ENCODE data around the gene HMCN1.

HMCN1 gene

DNA sequence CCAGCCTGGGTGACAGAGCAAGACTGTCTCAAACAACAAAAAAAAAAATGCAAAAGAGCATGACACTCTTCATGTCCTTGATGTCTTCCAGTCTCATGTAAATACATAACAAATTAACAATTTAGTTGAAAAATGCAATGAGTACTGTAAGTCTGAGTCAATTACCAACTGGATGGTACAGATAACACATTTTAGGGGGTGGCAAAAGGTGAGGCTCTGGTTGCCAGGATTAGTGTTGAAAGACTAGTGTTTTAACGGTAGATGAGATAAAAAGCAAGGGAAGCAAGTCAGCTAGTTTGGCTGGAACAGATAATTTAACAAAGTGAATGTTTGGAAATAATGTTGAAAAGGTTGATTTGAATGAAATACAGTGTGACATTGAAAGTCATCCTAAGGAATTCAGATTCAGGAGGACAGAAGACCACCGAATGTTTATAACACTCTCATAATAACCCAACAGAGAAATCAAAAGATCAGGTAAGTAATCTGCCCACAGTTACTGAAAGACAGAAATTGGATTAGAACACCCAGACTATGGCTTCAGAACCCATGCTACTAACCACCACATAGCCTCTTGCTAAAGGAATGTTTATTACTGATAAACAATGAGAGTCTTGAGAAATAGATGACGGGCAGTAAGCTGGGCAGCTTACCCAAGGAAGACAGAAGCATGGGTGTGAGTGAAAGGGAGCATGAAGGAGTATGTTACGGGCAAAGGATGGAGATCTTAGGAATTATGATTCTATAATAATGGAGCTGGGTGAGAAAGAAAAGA, 312.4 kb downstream of the HMCN1 start:
- no peak for DNase-seq

- DNase-seq, result no peak
These were observed 316.2 kb downstream of the HMCN1 start for GRCh38 chr1:186050360-186050759.

- no peak for DNase-seq
These were observed 319.8 kb downstream of the HMCN1 start for GRCh38 chr1:186054003-186054402.

- DNase-seq, result no peak
These were observed 320.7 kb downstream of the HMCN1 start for GRCh38 chr1:186054932-186055331.

DNA sequence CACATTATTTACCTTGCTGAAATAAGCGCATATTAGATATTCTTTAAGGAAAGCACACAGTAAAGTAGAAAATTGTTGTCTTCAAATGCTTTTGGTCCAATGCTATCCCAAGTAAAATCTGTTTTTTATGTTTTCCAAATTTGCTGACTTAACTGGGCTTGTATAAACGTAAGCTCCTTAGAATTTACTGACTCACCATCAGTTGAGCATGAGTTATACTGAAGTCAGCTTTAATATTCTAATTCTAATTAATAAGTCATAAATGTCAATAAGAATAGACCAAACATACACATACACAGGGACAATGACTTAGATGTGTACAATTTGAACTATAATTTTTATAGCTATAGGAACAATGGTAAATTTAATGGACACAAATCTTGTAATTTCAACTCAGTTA, 321.7 kb downstream of the HMCN1 start:
- DNase-seq, result no peak

GRCh38 chr1:186057086-186057485, 322.9 kb downstream of the HMCN1 start:
- no peak for DNase-seq

DNA sequence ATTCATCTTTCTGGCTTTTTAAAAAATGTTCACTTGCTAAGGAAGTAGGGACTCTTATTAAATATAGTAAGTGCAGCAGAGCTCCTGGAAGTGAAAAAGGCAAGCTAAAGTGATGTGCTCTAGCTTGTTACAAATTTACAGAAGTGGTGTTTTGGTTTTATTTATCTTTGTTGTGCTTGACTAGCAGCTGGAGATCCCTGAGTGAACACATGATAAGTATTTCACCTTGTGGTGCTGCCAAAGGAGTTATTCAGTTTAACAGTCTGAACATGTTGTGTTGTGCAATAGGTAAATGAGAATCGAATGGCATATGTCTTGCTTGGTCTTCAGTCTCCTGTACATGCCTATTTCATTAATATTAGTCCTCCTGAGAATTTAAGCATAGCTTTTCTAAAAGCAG, 325.1 kb downstream of the HMCN1 start:
- no peak for DNase-seq

DNA sequence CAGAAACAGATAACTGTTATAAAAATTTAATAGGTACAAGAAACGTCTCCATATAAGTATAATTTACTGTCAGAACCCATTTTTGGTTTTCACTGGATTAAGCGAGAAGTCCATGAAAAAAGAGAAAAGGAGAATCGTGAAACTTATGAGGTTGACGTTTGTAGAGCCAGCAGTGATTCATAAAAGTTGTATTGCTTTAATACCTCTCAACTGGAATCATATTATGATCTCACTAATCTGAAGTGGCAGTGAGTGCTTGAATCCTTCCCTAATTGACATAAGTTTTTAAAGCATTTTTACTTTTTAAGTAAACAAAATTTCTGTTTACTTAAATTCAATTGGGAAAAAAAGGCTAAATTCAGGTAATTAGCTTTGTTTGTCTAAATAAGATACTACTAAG, 325.6 kb downstream of the HMCN1 start:
- no peak for DNase-seq

GRCh38 chr1:186060226-186060625, 326.0 kb downstream of the HMCN1 start:
- no peak for DNase-seq

DNA sequence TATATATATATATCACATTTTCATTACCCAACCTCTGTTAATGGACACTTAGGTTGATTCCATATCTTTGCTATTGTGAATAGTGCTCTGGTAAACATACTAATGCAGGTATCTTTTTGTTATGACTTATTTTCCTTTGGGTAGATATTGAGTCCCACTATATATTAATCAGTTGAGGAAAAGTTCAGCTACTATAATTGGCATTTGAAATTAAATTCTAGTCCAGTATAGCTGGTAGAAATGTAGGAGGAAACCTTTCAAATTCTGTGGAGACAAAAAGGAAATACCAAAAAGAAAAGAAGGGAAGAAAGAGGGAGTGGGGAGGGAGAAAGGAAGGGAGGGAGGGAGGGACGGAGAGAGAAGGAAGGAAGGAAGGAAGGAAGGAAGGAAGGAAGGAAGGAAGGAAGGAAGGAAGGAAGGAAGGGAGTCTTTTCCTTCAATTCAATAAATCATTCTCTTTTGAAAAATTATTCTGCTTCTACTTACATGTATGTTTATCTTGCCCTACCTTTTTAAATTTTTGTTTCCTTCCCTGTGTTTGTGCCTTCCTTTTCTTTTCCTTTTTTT, 329.0 kb downstream of the HMCN1 start:
- no peak for DNase-seq

GRCh38 chr1:186066411-186066810, 332.2 kb downstream of the HMCN1 start:
- no peak for DNase-seq

- DNase-seq, result no peak
These were observed 339.5 kb downstream of the HMCN1 start for GRCh38 chr1:186073697-186074096.

DNA sequence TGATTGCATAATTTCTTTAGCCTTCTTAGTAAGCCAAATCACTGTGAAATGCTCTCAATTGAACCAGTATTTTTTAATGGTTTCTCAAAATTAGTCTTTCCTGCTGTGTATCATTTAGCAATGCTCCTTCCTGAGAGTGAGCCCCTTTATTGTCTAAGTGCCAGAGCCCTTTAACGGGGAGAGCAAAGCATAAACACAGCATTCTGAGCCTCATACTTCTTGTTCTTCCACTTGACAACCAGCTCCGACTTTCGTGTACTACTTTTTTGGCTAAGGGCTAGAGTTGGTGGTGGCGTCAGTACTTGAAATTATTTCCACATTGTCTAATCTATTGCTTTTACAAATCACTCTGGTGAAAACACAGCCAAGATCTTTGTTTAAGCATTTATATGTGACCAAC, 341.8 kb downstream of the HMCN1 start:
- no peak for DNase-seq

DNA sequence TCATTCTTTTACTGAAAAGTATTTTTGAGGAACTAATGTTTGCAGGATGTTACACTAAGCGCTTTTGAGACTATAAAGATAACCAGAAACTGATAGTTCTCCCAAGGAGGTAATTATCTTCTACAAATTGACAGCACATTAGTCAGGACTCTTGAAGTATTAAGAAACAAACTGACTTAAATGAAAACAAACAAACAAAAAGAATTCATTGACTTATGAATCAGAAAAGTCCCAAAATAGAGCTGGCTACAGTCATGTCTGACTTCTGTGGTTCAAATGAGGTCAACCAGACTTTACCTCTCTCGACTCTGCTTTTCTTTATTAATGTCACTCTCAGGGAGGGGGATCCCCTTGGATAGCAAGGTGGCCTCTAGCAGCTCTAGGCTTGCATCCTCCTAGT, 344.1 kb downstream of the HMCN1 start:
- no peak for DNase-seq

- no peak for DNase-seq
These were observed 345.0 kb downstream of the HMCN1 start for GRCh38 chr1:186079084-186079684.

DNA sequence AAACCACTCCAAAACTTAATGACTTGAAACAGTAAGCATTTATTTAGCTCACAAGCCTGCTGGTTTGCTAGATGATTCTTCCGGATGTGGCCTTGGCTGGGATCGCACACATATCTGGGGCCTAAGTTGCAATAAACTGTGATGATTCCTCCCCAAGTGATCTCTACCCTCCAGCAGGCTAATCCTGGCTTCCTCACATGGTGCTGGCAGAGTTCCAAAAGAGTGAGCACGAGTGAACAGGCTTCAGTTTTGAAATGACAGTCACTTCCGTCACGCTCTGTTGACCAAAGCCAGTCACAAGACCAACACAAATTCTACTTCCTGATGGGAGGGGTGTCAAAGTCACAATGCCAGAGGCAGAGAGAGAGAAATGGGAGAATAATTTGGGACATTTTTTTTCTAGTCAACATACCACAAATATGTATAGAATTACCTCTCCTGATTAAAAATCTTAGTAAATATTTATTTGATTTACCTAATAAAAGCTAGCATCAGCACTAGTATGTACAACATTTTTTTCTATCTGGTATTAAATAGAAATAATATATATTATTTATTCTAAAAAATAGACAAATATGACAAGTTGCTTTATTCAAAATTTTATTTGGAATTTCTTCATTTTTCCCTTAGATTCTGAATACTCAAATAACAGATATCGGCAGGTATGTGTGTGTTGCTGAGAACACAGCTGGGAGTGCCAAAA, 348.2 kb downstream of the HMCN1 start:
- peak; percentile 91 for DNase-seq

GRCh38 chr1:186086583-186086982, 352.4 kb downstream of the HMCN1 start:
- no peak for DNase-seq

DNA sequence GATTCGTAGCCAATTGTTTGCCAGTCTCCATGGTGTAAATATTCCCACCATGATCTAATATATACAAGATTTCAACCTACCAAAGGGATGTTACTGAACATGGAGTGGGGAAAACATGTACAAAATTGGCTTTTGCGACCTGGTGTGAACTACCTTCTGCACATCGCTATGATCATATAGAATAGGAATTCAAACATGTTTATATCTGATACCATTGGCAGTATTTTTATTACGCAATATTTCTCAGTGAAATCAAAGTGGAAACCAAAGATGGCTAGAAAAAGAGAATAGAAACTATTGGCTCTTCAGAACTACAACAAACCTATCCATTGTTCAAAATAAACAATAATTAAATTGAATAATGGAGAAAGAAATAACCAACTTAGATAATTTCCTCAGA, 355.7 kb downstream of the HMCN1 start:
- no peak for DNase-seq

- no peak for DNase-seq
These were observed 357.1 kb downstream of the HMCN1 start for GRCh38 chr1:186091222-186091720.

DNA sequence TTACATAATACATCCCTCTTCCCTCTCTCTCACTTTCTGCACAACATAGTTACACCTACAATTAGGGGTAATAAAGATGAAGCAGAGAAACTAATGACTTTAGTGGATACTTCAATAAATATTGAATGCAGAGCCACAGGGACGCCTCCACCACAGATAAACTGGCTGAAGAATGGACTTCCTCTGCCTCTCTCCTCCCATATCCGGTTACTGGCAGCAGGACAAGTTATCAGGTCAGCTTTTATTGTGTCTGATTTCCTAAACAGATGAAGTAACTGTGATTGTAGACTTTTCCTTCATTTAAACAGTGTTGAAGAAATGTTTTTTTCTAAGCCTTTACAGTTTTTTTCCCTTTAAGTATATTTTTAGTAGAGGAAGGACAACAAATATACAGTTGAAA, 359.2 kb downstream of the HMCN1 start:
- DNase-seq, result no peak

DNA sequence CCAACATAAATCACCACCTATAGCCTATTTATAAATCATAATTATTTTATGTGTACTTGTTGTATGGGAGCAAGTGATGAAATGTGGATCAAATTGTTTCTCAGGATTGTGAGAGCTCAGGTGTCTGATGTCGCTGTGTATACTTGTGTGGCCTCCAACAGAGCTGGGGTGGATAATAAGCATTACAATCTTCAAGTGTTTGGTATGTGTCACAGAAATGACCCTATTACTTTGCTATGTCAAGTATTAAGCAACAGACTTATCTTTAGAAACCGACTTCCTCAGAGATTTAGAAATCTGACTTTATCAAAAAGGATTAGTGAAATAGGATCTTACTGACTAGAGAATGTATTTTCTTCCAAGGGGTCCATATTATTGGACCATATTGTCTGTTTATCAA, 360.0 kb downstream of the HMCN1 start:
- DNase-seq, result no peak

- DNase-seq, result no peak
These were observed 365.3 kb downstream of the HMCN1 start for GRCh38 chr1:186099336-186100104.

DNA sequence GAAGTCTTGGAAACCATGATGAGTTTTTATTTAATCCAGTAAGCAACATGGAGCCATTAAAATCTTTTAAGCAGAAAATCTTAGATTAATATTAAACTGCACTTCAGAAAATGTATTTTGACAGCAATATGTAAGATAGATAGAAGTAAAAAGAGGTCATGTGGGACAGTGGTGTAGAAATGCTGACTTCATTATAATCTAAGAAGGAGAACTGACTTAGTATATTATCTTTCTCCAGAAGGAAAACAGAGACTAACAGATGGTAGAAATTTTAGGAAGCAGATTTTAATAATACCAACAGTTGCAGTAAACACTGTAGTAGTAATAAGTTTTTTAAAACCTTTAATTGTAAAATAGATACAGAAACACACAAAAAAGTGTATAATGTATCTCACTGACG, 367.9 kb downstream of the HMCN1 start:
- no peak for DNase-seq
